SIG-M5 treated with dmso at 0.1 percent for 504 hours (cell line): ENCODE data around the gene MPP2.
A peak's percentile ranks its signal among the peaks of the same experiment; 100 is the strongest.
"Not testable (repeated sequence)": the region's sequence is repeated elsewhere in the genome, so short reads cannot be mapped to it uniquely, and the experiment has no call there.

Experiments
- DNase-seq: peaks from one replicate; lab custom pipeline; 2025; ENCODE audit not compliant: unreplicated experiment; lab: John Stamatoyannopoulos, UW

The MPP2 gene

DNA sequence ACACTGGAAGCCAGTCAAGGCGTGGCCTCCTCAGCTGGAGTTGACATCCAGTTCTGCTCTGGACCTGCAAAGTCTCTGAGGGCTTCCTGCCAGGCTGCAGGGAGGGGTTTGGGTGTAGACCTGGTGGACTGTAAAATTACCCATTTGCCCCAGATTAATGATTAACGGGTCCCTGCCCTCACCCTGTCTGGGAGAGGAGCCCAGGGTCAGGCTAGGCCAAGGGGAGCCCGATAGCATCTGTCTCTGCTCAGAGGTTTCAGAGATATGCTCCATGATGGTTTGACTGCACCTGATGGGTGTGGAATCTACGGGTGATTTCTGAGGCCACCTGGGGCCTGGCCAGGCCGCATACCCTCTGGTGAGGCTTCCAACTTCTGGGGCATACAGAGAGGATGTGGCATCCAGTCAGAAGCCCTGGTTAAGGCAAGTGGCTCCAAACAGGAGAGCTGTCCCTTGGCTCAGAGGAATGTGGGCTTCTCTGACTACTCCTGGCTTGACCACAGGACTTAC is 23.8 kb upstream of the MPP2 start:
- DNase-seq = no peak

DNA sequence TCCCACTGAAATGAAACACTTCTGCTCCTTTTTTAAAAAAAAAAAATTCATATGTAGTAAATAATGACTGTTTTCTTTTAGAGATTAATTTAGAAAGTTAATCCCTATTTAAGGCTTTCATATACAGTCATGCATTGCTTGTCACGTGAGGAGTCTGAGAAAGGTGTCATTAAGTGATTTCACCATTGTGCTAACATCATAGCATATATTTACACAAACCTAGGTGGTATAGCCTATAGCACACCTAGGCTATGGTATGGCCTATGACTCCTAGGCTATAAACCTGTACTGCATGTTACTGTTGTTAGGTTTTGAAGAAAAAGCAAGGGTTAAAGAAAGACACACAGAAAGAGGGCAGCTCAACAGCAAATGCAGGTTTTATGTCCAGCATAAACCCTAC is 21.3 kb upstream of the MPP2 start:
- no peak for DNase-seq

DNA sequence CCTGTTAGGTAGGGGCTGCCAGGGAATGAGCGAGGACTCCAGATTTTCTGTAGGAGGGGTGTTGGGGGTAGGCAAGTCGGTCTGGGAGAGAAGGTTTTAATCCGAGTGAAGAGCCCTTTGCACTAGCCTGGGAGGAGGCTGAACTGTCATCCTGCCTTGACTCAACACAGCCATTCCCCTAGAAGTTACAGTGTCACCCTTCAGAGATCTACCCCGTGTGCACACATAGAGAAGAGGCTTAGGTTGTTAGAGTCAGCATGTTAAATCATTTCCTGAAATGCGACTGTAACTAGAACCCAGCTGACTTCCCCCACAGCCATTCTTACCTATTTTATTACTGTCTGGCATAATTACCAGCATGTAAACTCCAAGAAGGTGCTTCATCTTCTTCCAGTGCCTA is 20.6 kb upstream of the MPP2 start:
- not testable (repeated sequence) for DNase-seq

DNA sequence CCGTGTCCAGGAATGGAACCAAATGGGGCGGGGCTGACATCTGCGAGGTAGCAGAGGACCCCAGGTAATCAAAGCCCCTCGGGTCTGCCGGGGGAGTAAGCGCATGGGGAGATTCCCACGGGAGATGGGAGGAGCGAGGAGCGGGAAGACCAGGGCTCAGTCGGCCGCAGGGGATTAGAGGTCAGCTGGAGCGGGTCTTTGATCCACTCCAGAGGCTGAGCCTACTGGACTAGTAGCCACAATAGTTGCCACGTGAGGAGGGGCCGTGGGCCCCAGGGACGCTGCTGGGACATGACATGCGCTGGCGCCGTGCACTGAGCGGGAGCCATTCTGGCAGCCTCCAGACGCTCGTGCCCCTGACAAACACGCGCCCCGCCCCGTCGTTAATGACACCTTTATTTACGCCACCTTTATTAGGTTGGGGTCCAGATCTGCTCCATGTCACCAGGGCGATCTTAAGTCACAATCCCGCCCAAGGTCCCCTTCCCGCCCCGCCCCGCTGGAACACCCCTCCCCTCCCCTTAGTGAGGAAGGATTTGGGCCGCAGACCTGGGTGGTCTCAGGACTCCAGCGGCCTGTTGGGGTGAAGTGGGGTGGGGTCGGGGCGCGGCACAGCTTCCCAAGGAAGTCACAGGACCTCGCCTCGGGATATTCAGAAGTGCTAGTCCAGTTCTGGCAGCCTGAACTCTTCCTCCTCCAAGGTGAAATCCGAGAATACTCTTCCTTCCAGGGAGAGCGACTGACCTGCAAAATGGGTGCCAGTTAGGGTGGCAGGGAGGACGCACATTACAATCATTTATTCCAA is 19.9 kb upstream of the MPP2 start:
- DNase-seq = no peak

DNA sequence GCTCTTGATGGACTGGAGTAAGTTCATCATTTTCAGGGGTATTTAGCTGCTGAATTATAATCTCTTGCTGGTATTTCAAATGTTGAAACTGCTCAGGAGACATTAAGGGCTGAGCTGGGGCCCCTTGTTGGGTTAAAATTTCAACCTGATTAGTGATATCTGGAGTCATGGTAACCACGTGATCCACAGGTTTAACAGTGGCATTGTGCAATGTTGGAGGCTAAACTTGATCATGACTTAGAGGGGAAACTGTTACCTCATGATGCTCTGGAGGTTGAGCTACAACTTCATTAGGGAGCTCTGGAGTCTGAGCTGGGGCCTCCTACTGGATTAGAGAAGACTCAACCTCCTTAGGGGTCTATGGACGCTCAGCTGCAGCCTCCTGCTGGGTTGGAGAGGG is 17.2 kb upstream of the MPP2 start:
- DNase-seq = no peak

DNA sequence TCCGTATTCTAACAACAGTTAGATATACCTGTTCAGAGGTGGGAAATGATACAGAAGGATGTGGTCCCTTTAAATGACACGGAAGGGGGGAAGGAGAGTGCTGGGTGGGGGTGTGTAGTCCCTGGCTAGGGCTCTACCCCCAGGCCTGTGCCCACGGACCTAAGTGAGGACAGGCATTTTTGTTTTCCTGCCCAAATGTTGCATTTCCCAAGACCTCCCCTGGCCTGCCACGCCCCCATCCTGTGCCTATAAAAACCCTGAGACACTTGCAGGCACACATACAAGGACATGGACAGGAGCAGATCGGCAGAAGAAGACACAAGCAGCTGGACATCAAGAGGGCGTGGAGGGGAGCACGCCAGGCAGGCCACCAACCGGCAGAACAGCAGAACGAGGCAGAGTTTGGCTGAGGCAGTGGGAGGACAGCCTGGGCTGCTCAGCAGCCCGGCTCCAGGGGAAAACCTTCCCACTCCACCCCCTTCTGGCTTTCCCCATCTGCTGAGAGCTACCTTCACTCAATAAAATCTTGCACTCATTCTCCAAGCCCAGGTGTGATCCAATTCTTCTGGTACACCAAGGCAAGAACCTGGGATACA is 13.3 kb upstream of the MPP2 start:
- no peak for DNase-seq

DNA sequence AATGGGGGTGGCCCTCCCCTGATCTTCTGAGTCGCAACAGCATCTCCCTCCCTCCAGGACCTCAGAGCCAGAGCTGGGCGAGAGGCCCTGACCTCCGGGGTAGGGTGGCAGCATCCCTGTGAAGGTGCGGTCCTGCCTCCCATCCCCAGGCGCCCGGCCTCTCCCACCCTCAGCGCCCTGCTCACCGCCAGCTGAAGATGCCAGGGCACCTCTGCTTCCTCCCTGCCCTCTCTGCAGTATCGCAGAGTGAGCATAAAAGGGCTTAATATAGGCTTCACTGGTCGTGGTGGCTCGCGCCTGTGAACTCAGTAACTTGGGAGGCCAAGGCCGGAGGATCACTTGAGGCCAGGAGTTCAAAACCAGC is 10.7 kb upstream of the MPP2 start:
- no peak for DNase-seq

DNA sequence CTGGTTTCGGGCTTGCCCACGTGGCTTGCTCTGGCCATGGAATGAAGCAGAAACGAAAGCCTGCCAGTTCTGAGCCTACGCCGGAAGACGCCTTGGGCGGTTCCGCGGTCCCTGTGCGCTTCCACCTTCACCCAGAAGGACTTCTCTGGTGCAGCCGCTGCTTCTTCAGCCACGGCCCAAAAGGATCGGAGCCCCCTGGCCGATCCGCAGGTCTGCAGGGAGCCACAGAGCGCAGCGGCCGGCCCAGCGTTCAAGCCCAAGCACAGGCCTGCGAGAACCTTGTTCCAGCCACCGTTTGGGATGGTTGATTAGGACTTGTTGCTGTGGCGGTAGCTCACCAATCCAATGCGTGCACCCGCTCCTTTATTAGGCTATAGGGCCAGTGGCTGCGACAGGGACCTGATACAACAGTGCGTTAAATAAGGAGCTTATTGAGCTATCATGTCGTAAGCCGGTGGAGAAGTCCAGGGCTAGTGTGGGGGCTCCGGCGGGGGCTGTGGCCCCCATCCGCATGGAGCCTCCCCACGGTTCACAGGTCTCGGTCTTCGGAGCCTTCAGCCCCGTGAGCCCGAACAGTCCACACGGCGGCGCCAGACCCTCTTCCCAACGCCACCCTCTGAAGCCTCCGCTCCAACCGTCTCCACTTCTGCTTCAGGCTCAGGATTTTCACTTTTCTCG is 10.2 kb upstream of the MPP2 start:
- DNase-seq = peak; percentile 5

DNA sequence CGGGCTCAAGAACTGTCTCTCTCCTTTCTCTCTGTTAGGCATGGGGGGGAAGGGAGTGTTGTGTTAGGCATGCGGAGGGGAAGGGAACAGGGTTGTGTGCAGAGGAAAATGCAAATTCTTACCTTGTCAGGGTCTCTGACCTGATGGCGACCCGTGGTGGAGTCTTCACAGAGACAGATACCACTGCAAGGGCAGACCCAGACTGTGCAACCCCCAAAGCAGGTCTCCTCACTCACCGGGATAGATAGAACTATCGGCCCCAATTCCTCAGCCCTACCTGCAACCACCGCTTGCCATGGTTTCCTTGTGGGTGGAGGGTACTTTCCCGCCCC is 9.6 kb upstream of the MPP2 start:
- DNase-seq = no peak

DNA sequence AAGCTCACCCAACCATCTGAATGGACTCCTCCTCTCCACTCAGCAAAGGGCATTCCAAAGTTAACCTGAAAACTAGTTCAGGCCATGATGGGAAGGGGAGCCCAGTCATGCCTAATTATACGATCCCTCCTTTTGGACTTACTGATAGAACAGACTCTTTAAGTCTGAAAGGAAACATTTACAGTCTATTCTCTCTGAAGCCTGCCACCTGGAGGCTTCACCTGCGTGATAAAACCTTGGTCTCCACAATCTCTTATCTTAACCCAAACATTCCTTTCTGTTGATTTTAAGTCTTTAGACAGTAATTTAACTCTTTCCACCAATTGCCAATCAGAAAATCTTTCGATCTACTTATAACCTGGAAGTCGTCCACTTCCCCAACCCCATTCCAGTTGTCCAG is 9.0 kb upstream of the MPP2 start:
- DNase-seq = no peak

DNA sequence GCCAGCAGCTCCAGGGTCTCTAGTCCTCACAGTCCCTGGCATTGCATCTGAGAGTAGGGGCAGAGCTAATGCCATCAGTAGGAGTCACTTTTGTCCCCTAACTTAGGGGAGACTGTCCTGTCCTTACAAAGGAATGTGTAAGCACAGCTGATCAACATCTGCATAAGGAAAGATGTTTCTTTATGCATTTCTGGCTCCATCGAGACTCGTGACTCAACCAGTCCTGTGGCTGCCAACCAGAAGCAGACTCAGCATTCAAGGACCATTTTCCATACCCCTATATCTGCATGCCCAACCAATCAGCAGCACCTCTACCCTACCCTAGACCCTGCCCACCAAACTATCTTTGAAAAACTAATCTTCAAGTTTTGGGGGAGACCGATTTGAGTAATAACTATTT is 8.2 kb upstream of the MPP2 start:
- no peak for DNase-seq

DNA sequence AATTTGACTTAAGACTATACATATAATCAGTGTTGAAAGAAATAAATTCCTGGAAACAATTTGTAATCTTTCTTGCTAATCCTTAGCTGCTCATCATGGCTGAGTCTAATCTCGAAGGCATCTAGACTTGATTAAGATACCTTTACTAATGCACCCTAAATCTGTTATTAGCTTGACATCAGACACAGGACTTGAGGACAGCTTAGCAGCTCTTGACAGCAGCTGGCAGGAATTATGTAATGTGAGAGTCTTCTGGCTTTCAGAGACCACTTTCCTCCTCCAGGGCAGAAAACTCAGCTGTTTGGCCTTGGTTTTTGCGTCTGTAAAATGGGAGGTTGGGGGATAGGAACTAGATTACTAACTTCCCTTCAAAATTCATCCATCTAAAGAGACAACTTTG is 7.1 kb upstream of the MPP2 start:
- DNase-seq = no peak

DNA sequence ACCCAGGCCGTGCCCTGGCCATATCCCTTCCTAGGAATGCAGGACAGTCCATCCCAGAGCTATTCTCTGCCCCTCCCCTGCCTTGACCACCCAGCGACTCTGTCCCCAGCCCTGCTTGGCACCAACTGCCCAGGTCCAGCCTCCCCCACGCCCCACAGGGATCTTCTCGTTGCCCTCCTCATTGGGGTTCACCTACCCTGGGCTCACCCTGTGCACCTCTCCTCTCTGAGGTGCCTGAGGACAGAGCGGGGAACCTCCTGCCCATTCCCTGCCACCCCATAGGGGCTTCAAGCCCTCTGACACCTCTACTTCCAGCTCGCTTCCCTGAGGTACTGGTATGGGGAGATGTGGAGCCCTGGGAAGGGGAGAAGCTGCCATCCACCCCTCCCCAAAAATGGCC is 6.2 kb upstream of the MPP2 start:
- DNase-seq = no peak

DNA sequence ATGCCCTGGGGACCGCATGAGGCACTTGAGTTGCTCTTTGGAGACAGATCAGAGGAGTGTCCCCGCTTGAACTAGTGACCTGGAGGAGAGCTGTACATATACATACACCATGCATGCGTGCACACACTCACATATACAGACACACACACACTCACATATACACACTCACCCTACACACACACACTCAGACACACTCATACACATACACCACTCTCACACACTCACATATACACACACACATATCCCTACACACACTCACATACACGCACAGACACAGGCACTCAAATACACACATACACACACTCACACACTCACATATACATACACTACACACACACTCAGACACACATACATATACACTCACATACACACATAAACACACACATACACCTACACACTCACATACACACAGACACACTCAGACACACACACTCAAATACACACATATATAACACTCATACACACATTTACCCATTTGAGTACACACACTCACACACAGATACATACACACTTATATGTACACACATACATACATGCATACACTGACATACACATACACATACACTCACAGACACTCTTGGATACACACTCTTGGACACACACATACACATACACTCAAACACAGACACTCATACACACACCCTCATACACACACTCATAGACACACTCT is 5.4 kb upstream of the MPP2 start:
- DNase-seq = no peak

DNA sequence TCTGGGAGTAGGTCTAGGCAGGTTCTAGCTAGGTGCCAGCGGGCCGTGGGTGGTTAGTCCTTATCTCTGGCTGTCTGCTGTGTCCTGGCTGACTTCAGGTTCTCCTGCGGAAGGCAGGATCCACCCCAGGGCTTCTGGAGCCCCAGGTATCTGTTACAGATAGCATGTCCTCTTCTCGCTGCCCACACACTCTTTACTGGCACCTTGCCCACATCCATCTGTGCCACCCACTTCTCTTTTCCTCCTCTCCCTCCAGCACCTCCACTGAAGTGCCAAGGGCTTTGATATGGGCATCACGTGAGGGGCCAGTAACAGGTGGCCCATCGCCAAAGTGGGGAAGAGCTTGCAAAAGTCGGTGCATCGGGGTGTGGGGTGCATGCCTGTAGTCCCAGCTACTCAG is 4.6 kb upstream of the MPP2 start:
- no peak for DNase-seq

DNA sequence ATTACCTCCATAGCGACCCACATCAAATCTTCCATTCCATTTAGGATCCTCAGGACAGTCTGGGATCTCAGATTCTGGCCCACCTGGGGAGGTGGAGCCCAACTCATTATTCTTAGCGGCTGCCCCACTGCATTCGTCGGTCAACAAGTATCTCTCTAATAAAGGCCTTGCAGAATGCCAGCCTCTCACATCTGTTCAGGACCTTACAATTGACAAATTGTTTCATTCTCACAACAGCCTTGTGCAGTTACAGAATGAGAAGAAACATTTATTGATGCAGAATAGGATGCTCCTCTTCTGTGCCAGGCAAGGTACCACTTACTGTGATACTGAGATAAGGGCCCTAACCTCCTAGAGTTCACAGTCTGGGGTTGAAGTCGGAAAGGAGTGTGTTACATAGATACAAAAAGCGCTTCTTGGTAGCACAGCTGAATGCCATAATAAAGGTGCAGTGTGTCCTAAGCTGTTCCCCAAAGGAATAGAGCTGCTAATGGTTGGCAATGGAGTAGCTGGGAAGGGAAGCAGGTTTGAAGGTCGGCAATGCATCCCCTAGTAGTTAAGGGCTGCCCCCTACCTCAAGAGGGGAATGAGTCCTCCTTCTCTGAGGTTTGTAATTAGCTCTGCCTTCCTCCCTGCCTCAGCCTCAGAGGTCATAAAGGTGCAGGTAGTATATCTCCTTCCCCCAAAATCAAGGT is 2.3 kb upstream of the MPP2 start:
- DNase-seq = no peak

DNA sequence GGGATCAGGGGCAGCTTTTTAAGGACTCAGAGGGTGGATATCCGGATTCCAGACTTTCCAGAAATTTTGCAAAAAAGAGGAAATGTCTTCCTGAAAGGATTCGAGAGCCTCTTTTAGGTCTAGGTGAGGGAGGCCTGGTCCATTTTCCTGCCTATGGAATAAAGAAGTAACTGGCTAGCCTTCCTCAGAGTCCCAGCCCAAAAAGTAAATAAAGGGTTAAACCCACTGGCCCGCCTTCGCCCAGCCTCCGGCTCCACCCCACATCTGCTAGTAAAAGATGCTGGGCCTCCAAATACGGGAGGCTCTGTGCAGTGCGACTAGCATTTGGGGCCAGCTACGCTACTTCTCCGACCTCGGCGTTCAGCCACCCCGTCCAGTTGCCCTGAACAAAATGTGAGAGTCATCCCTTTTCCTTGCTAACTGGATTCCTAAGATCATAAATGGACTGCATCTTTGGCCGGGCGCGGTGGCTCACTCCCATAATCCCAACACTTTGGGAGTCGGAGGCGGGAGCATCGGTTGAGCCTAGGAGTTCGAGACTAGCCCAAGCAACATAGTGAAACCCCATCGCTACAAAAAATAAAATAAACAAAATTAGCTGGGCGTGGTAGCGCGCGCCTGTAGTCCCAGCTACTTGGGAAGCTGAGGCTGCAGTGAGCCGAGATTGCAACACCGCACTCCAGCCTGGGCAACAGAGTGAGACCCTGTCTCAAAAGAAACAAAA is 824 bp upstream of the MPP2 start:
- DNase-seq = peak; percentile 66

DNA sequence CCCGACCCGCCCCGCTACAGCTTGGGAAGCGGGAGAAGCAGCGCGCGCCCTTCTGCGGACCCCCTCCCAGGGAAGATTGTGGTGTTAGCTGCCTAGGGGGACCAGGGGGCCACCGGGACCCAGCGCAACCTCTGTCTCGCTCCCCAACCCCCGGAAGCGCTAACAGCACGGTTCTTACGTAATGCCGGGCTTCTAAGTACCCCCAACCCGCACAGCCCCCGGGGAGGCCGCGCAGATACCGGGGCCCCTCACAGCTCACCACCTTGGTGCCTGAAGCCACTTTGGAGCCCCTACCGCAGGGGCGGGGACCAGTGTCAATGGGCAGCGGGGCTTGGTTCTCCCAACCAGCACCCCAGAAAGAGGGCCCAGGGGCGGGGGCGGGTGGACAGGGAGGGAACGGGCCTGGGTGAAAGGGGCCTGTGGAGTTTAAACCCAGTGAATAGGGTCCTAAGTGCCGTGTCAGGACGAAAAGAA is 348 bp downstream of the MPP2 start:
- no peak for DNase-seq

DNA sequence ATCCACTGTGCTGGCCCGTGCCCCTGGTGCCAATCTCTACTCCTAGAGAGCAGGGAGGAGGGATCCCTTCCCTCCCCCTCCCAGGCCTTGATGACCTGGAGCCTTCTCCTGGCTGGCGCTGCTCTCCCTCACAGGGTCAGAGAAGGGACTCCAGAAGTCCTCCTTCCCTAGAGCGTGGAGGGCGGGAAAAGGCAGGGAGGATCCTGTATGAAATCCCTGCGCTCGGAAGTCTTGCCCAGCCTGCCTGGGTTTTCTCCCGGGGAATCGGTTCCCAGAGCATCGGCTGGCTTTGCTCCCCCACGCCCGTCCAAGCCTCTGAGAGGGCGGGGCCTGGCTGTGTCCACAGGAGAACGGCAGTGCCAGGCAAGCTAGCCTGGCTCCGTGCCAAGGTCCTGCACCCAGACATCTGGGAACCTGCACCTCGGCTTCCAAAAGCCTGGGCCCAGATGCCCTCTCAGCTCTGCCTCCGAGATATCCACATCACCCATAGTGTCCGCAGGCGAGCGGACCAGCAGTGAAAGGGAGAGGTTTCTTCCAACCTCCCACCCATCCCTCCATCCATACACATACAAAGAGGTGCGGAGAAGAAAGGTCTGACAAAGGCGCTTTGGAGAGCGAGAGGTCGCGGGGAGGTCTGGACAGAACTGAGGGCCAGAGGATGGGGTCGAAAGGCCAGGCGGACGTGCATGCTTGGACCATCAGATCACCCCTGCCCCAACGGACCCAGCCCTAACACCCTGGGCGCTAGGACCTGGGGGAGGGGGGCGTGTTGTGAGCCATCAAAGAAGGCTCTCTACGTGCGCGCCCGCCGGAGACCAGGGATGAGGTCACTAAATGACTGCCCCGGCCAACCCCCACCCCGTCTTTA is 1.1 kb downstream of the MPP2 start:
- DNase-seq = no peak
